Effector memory CD8-positive, alpha-beta T cell (primary cell): ENCODE measurements around the gene USP17L15.
"Not testable (repeated sequence)": the region's sequence is repeated elsewhere in the genome, so short reads cannot be mapped to it uniquely, and the experiment has no call there.

ENCODE experiments used
- ATAC-seq: fragments of 150-1000 bp; cut with Tn5 transposase; replicated peaks from 2 replicates; pipeline ENCODE4 v1.10.0; 2021; ENCODE audit warnings: mild to moderate bottlenecking, moderate library complexity
- DNase-seq, 3 experiments: peaks; one replicate each; pipeline ENCODE4 v3.0.0; 2021
- H3K27ac Mint-ChIP-seq, 2 donors: one replicate each; pipeline ENCODE4 v1.8.0; 2022; ENCODE audit warnings: mild to moderate bottlenecking in 2 of 2, mixed read lengths in 2 of 2, moderate library complexity in 2 of 2
- H3K27me3 Mint-ChIP-seq, 2 donors: one replicate each; pipeline ENCODE4 v1.8.0; 2022; ENCODE audit warnings: mixed read lengths in 2 of 2
- H3K36me3 Mint-ChIP-seq: one replicate; pipeline ENCODE4 v1.8.0; 2022; ENCODE audit warnings: mild to moderate bottlenecking, moderate library complexity, mixed read lengths; ENCODE audit not compliant: insufficient read depth
- H3K4me1 Mint-ChIP-seq, 2 donors: one replicate each; pipeline ENCODE4 v1.8.0; 2022; ENCODE audit warnings: low read depth in 2 of 2, mixed read lengths in 2 of 2
- H3K4me3 Mint-ChIP-seq, 2 donors: one replicate each; pipeline ENCODE4 v1.8.0; 2022; ENCODE audit warnings: mild to moderate bottlenecking in 2 of 2, mixed read lengths in 2 of 2, moderate library complexity in 2 of 2
- H3K9me3 Mint-ChIP-seq, 2 donors: one replicate each; pipeline ENCODE4 v1.8.0; 2022; ENCODE audit warnings: mixed read lengths in 2 of 2

USP17L15 gene

DNA sequence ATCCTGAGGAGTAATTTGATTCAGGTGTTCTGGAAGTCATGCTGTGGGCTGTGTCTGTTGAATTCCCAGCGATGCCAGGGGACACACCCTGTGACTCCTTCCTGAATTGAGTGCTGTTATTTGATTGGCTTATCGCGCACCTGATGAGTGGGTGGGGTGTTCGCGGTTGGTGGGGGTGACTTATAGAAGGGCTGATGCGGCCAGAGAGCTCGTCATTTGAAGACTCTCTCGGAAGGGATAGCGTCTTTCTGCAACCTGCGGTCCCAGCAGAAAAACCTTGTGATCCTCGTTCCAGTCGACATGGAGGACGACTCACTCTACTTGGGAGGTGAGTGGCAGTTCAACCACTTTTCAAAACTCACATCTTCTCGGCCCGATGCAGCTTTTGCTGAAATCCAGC, 33.1 kb downstream of the USP17L15 start, which contains the start of gene USP17L22:
Gene USP17L22 (plus strand): TSS at position 301 of the 400 bp plus-strand sequence. CDS start 0 bp downstream, at position 301.
- H3K4me3 Mint-ChIP-seq, H3K4me1 Mint-ChIP-seq, DNase-seq, H3K36me3 Mint-ChIP-seq, ATAC-seq, H3K9me3 Mint-ChIP-seq, H3K27me3 Mint-ChIP-seq, H3K27ac Mint-ChIP-seq: not testable (repeated sequence)

DNA sequence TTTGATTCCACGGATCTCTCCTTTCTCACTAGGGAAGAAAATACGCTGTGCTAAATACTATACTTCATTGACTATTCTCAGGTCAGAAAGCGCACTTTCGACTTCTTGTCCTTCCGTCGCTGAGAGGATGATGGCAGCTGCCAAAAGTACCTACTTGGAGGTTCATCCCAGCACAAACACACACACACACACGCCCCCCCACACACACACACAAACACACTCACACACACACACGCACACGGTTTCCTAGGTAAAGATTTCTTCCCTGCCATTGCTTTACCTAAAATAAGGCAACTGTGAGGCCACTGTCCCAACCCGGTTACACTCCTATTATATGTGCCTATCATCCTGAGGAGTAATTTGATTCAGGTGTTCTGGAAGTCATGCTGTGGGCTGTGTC, 37.5 kb downstream of the USP17L15 start:
- not testable (repeated sequence) for DNase-seq, H3K9me3 Mint-ChIP-seq, H3K4me3 Mint-ChIP-seq, H3K4me1 Mint-ChIP-seq, H3K36me3 Mint-ChIP-seq, H3K27ac Mint-ChIP-seq, H3K27me3 Mint-ChIP-seq, ATAC-seq
